GM18519 (cell line): ENCODE measurements around the gene DRAXIN.

Experiments
- ATAC-seq: cut with Tn5 transposase; IDR thresholded peaks from one replicate; pipeline ENCODE4 v1.9.1; 2021; ENCODE audit warnings: mild to moderate bottlenecking, moderate library complexity; ENCODE audit not compliant: unreplicated experiment, low FRiP score

Gene DRAXIN

GRCh38 chr1:11682799-11683198, 8.7 kb upstream of the DRAXIN start:
- no peak for ATAC-seq

GRCh38 chr1:11684070-11684469, 7.4 kb upstream of the DRAXIN start:
- ATAC-seq = no peak

GRCh38 chr1:11685210-11685752, 6.2 kb upstream of the DRAXIN start:
- ATAC-seq = no peak

GRCh38 chr1:11688506-11688905, 3.0 kb upstream of the DRAXIN start:
- no peak for ATAC-seq

- no peak for ATAC-seq
Observed at GRCh38 chr1:11690397-11691301, 861 bp upstream of the DRAXIN start.

- ATAC-seq = no peak
Observed at GRCh38 chr1:11691928-11692711, 610 bp downstream of the DRAXIN start.

- no peak for ATAC-seq
Observed at GRCh38 chr1:11693024-11693590, 1.6 kb downstream of the DRAXIN start.

- no peak for ATAC-seq
Observed at GRCh38 chr1:11693917-11694316, 2.4 kb downstream of the DRAXIN start.

GRCh38 chr1:11695861-11696260, 4.4 kb downstream of the DRAXIN start:
- ATAC-seq = no peak

GRCh38 chr1:11697188-11697892, 5.8 kb downstream of the DRAXIN start:
- no peak for ATAC-seq

- no peak for ATAC-seq
Observed at GRCh38 chr1:11697893-11698210, 6.3 kb downstream of the DRAXIN start.

- no peak for ATAC-seq
Observed at GRCh38 chr1:11700601-11701467, 9.3 kb downstream of the DRAXIN start.

GRCh38 chr1:11701551-11701961, 10.0 kb downstream of the DRAXIN start:
- no peak for ATAC-seq

GRCh38 chr1:11701981-11702803, 10.7 kb downstream of the DRAXIN start:
- no peak for ATAC-seq

- no peak for ATAC-seq
Observed at GRCh38 chr1:11703357-11704193, 12.1 kb downstream of the DRAXIN start.

GRCh38 chr1:11704194-11704529, 12.7 kb downstream of the DRAXIN start:
- no peak for ATAC-seq

GRCh38 chr1:11704691-11705475, 13.4 kb downstream of the DRAXIN start:
- ATAC-seq = no peak
